GM23338 (cell line): ENCODE measurements around the gene PLIN5. TPM values are rescaled to one million over a fixed set of nuclear protein-coding genes. Genes with fewer than 3 reads are reported as not detected.

Source experiments
- ATAC-seq: fragments of 200-7000 bp; cut with Tn5 transposase; 3 replicates; pipeline ENCODE4 v1.9.1; 2020
- DNase-seq: peaks from one replicate; pipeline ENCODE4 v3.0.0-alpha.2; 2015; ENCODE audit warnings: low spot score
- H2AFZ ChIP-seq: fragments of 200-600 bp; sonication (generic); 2 replicates; pipeline ENCODE4 v1.8.0; 2016; ENCODE audit warnings: antibody characterized with exemption, mild to moderate bottlenecking, moderate library complexity
- H3F3A ChIP-seq: fragments of 200-600 bp; sonication (generic); replicated peaks from 2 replicates; pipeline ENCODE4 v1.8.0; 2017; ENCODE audit warnings: antibody characterized with exemption, mixed run types, low read depth
- H3K27ac ChIP-seq: fragments of 200-600 bp; sonication (generic); 2 replicates; pipeline ENCODE4 v1.6.1; 2016; ENCODE audit warnings: low read depth
- H3K27me3 ChIP-seq: fragments of 200-600 bp; sonication (generic); 2 replicates; pipeline ENCODE4 v1.8.0; 2016; ENCODE audit warnings: mild to moderate bottlenecking, mixed run types, moderate library complexity; ENCODE audit not compliant: insufficient read depth
- H3K36me3 ChIP-seq: fragments of 200-600 bp; sonication (generic); 2 replicates; pipeline ENCODE4 v1.8.0; 2016; ENCODE audit warnings: mild to moderate bottlenecking; ENCODE audit not compliant: insufficient read depth
- H3K4me1 ChIP-seq: fragments of 200-600 bp; sonication (generic); 2 replicates; pipeline ENCODE4 v1.8.0; 2016; ENCODE audit warnings: mild to moderate bottlenecking, moderate library complexity; ENCODE audit not compliant: insufficient read depth
- H3K4me2 ChIP-seq: fragments of 200-600 bp; sonication (generic); 2 replicates; pipeline ENCODE4 v1.7.1; 2017; ENCODE audit warnings: mixed run types
- H3K4me3 ChIP-seq: fragments of 200-600 bp; sonication (generic); 2 replicates; pipeline ENCODE4 v1.6.1; 2016; ENCODE audit warnings: mixed run types
- H3K79me2 ChIP-seq: fragments of 200-600 bp; sonication (generic); replicated peaks from 2 replicates; pipeline ENCODE4 v1.8.0; 2017; ENCODE audit warnings: mild to moderate bottlenecking; ENCODE audit not compliant: insufficient read depth
- H3K9me2 ChIP-seq: fragments of 200-600 bp; sonication (generic); 2 replicates; pipeline ENCODE4 v1.8.0; 2017; ENCODE audit not compliant: insufficient read depth
- H4K20me1 ChIP-seq: fragments of 200-600 bp; sonication (generic); replicated peaks from 2 replicates; pipeline ENCODE4 v1.8.0; 2017; ENCODE audit warnings: mild to moderate bottlenecking; ENCODE audit not compliant: insufficient read depth
- H3K27ac Mint-ChIP-seq: 2 replicates; pipeline ENCODE4 v1.8.0; 2020; ENCODE audit warnings: inconsistent platforms, mild to moderate bottlenecking, moderate library complexity, mixed read lengths
- H3K27me3 Mint-ChIP-seq: 3 replicates; pipeline ENCODE4 v1.8.0; 2022; ENCODE audit warnings: low read depth, mild to moderate bottlenecking, moderate library complexity, mixed read lengths, inconsistent platforms; ENCODE audit not compliant: insufficient read depth, poor library complexity
- H3K36me3 Mint-ChIP-seq: 3 replicates; pipeline ENCODE4 v1.8.0; 2021; ENCODE audit warnings: low read depth, mild to moderate bottlenecking, inconsistent platforms, moderate library complexity, mixed read lengths
- H3K4me1 Mint-ChIP-seq: 3 replicates; pipeline ENCODE4 v1.8.0; 2020; ENCODE audit warnings: mild to moderate bottlenecking, inconsistent platforms, mixed read lengths
- H3K4me3 Mint-ChIP-seq: 3 replicates; pipeline ENCODE4 v1.8.0; 2021; ENCODE audit warnings: moderate library complexity, mild to moderate bottlenecking, inconsistent platforms, mixed read lengths
- H3K9me3 Mint-ChIP-seq: 3 replicates; pipeline ENCODE4 v1.8.0; 2020; ENCODE audit warnings: moderate library complexity, mild to moderate bottlenecking, inconsistent platforms, mixed read lengths
- CREB1 ChIP-seq: fragments of 250-450 bp; sonication (Bioruptor Pico); IDR thresholded peaks from 2 replicates; pipeline ENCODE4 v1.5.0; 2020; ENCODE audit warnings: low read depth, mild to moderate bottlenecking, moderate library complexity
- CTCF ChIP-seq, 2 experiments: fragments of 200-600 bp in 1 of 2; sonication (generic) in 1 of 2; conservative IDR thresholded peaks; 2 replicates each; pipeline versions ENCODE4 v1.5.1 to v1.6.1; 2016 to 2017; ENCODE audit warnings: antibody characterized with exemption in 2 of 2, low read depth in 2 of 2, mild to moderate bottlenecking in 2 of 2, moderate library complexity in 1 of 2
- ETS1 ChIP-seq: IDR thresholded peaks from 2 replicates; pipeline ENCODE4 v1.6.1; 2016; ENCODE audit warnings: antibody characterized with exemption
- EZH2 ChIP-seq: fragments of 200-600 bp; sonication (generic); IDR thresholded peaks from one replicate; pipeline ENCODE4 v1.8.0; 2017; ENCODE audit warnings: antibody characterized with exemption, mild to moderate bottlenecking, low read depth; ENCODE audit not compliant: unreplicated experiment
- JUNB ChIP-seq: IDR thresholded peaks from one replicate; pipeline ENCODE4 v1.6.1; 2016; ENCODE audit warnings: antibody characterized with exemption; ENCODE audit not compliant: unreplicated experiment
- NANOG ChIP-seq: IDR thresholded peaks from 2 replicates; pipeline ENCODE4 v1.6.1; 2016; ENCODE audit warnings: antibody characterized with exemption, borderline replicate concordance
- REST ChIP-seq: IDR thresholded peaks from one replicate; pipeline ENCODE4 v1.6.1; 2018; ENCODE audit warnings: antibody characterized with exemption; ENCODE audit not compliant: unreplicated experiment
- STAT1 ChIP-seq: IDR thresholded peaks from one replicate; pipeline ENCODE4 v1.6.1; 2016; ENCODE audit warnings: antibody characterized with exemption; ENCODE audit not compliant: unreplicated experiment
- ZNF114 ChIP-seq: fragments of 250-450 bp; sonication (Bioruptor Pico); IDR thresholded peaks from 2 replicates; pipeline ENCODE4 v1.5.0; 2020; ENCODE audit warnings: mild to moderate bottlenecking, moderate library complexity
- ZNF331 ChIP-seq: fragments of 250-450 bp; sonication (Bioruptor Pico); IDR thresholded peaks from 2 replicates; pipeline ENCODE4 v1.5.0; 2020; ENCODE audit warnings: low read depth, mild to moderate bottlenecking, moderate library complexity
- ZNF462 ChIP-seq: fragments of 250-450 bp; sonication (Bioruptor Pico); IDR thresholded peaks from 2 replicates; pipeline ENCODE4 v1.5.0; 2020; ENCODE audit warnings: mild to moderate bottlenecking, moderate library complexity
- polyA plus RNA-seq: library from polyadenylated mRNA; unstranded; fragments of >200 nt; fragmentation: Nextera tagmentation; extraction: Ambion mirVana; gene quantifications from 2 replicates; pipeline ENCODE4 v1.2.1, GENCODE V29; 2016
- total RNA-seq: library from RNA; depleted of rRNA; stranded (reverse); fragments of >200 nt; shearing (Covaris generic); gene quantifications from 2 replicates; pipeline ENCODE4 v1.2.3, GENCODE V29; 2014

PLIN5 gene
- total and polyA plus RNA-seq, 2 experiments from 2014 or later, result 1.9 to 3.5 TPM

GRCh38 chr19:4529924-4530522 lies 5.0 kb downstream of the PLIN5 start:
- Mint-ChIP-seq H3K36me3 (no peaks in the 10 kb centered on the region), H3K4me1 (no peaks in the 10 kb centered on the region), H3K4me3 (no peak overlapping the region), H3K9me3 (no peaks in the 10 kb centered on the region), H3K27me3 (peaks cover 15% of the 10 kb centered on the region), H3K27ac (no peak overlapping the region)
- DNase-seq (no peak), ATAC-seq (no peak)
- H3K9me2 ChIP-seq, result no peaks in the 10 kb centered on the region
- no peak overlapping the region for H3K4me2 ChIP-seq
- no peak overlapping the region for H2AFZ ChIP-seq
- H3K4me1 ChIP-seq, result no peaks in the 10 kb centered on the region
- no peak overlapping the region for H3K4me3 ChIP-seq
- H3K36me3 ChIP-seq, result no peaks in the 10 kb centered on the region
- peaks cover 6% of the 10 kb centered on the region; the same call in 1 of the 2 replicates for H3F3A ChIP-seq
- H3K27me3 ChIP-seq, result peaks cover 15% of the 10 kb centered on the region
- TF ChIP-seq NANOG, result no peak
- no peak for TF ChIP-seq EZH2
- no peak for TF ChIP-seq ZNF114 (CRISPR knock-in tag)
- TF ChIP-seq STAT1, result no peak
- no peak for TF ChIP-seq REST
- no peak for TF ChIP-seq CREB1 (CRISPR knock-in tag)
- TF ChIP-seq CTCF (conservative IDR thresholded peaks at IDR 0.05; ENCODE audit: low read depth in 2 of 2), result no peak
- TF ChIP-seq ZNF331 (CRISPR knock-in tag), result no peak
- TF ChIP-seq ZNF462 (CRISPR knock-in tag), result no peak
- no peak for TF ChIP-seq ETS1
- no peak for TF ChIP-seq JUNB
- no peaks in the 10 kb centered on the region; the same call in 1 of the 2 replicates for H4K20me1 ChIP-seq
- H3K27ac ChIP-seq, result no peak overlapping the region
- H3K79me2 ChIP-seq, result no peaks in the 10 kb centered on the region
